IPS DF 6.9 (cell line): Measurements from ENCODE around the gene ATP6V1G1.

Source experiments
- DNase-seq: peaks from one replicate; pipeline ENCODE4 v3.0.0-alpha.2; 2013; ENCODE audit warnings: low read depth, low spot score
- H3K27ac ChIP-seq: one replicate; pipeline ENCODE4 v1.5.1; 2013; ENCODE audit warnings: low read length, control low read depth
- H3K27me3 ChIP-seq: 2 replicates; pipeline ENCODE4 v1.6.1; 2013; ENCODE audit warnings: mild to moderate bottlenecking, low read length; ENCODE audit not compliant: control insufficient read depth, insufficient read depth
- H3K36me3 ChIP-seq: 2 replicates; pipeline ENCODE4 v1.6.1; 2013; ENCODE audit warnings: low read length; ENCODE audit not compliant: control insufficient read depth, insufficient read depth
- H3K4me1 ChIP-seq: 2 replicates; pipeline ENCODE4 v1.6.1; 2013; ENCODE audit warnings: low read length; ENCODE audit not compliant: control insufficient read depth, insufficient read depth
- H3K4me3 ChIP-seq: 2 replicates; pipeline ENCODE4 v1.5.1; 2013; ENCODE audit warnings: mild to moderate bottlenecking, low read length
- H3K9me3 ChIP-seq: 2 replicates; pipeline ENCODE4 v1.6.1; 2013; ENCODE audit warnings: low read length, inconsistent platforms; ENCODE audit not compliant: control insufficient read depth, insufficient read depth
- WGBS: extraction: QIAGEN DNeasy Blood & Tissue Kit; methylation state at CpG from one replicate; pipeline ENCODE4 v1.1.7; 2013; ENCODE audit warnings: mixed read lengths, missing lambda C conversion rate; ENCODE audit not compliant: insufficient read length, insufficient coverage; 5-methylcytosine and 5-hydroxymethylcytosine counted together

The ATP6V1G1 gene

DNA sequence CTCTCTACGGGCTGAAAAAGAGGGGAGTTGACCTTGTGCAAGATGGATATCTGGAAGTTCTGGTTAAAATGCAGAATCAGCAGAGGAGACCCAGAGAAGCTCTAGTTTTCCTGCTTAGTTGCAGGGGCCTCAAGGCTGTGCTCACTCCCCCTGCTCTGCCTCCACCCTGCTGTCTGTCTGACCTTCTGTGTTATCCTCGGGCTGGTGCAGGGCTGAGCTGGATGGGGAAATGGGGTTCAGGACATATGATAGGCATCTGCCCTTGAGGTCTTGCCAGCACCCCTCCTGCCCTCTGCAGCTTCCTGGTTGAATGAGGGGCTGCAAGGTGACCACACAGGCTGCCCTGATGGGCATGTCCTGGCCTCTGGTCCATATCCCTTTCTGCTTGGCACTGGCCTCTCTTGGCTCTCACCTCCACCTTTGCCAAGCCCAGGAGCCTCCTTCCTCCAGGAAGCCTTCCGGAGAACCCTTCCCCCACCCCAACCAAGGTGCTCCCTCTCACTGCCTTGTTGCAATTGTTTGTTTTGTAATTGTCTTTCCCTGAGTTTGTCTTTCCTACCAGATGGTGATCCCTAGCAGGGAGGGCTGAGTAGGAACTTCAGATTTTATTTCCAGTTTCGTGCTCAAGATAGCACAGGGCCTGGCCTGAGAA is 24.8 kb downstream of the ATP6V1G1 start:
- Histone ChIP-seq H3K4me3 (no peak overlapping the region), H3K27ac (no peak overlapping the region), H3K9me3 (no peaks in the 10 kb centered on the region), H3K36me3 (no peaks in the 10 kb centered on the region), H3K27me3 (peaks cover 2% of the 10 kb centered on the region; the same call in 1 of the 2 replicates), H3K4me1 (peaks cover 5% of the 10 kb centered on the region; the same call in 1 of the 2 replicates)
- WGBS: no CpG with 5 or more reads among the region's 4 CpGs
- no peak for DNase-seq

DNA sequence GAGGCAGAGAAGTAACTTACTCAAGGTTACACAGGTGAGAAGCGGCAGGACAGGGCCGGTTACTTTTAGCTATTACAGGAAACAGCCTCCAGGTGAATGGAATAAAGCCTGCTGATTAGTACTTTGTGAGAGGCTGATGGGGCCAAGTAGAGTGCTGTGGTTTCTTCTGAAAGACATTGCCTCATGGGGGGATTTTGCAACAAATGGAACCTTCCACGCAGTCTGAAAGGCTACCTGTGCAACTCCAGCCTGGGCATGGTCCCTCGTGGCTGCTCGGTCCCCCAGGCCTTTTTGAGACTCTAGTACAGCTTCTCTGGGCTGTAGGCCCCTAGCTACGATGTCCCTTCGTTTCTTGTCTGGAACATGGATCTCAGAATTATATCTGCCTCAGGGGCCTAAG is 25.5 kb downstream of the ATP6V1G1 start:
- DNase-seq: no peak
- Histone ChIP-seq H3K4me1 (peaks cover 5% of the 10 kb centered on the region; the same call in 1 of the 2 replicates), H3K27me3 (peaks cover 2% of the 10 kb centered on the region; the same call in 1 of the 2 replicates), H3K9me3 (no peaks in the 10 kb centered on the region), H3K36me3 (no peaks in the 10 kb centered on the region), H3K4me3 (no peak overlapping the region), H3K27ac (no peak overlapping the region)
- no CpG with 5 or more reads among the region's 7 CpGs for WGBS

DNA sequence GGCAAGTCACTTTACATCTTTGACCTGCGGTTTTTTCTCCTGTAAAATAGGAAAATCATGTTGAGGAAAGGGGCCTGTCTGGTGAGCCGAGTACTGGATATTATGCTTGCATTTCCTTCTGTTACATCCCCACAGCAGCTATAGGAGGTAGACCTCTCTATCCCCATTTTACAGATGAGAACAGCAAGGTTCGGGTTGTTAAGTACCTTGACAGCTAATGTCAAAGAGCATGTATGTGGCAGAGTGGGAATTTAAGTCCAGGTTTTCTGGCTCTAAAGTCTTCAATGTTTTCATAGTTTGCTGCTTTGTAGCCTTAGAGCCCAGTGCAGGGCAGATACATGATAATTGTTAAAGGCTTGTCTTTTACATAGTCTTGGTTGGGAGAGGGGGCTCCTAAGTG is 26.4 kb downstream of the ATP6V1G1 start:
- H3K4me3 ChIP-seq: no peak overlapping the region
- WGBS: no CpG with 5 or more reads among the region's 3 CpGs
- DNase-seq: no peak
- H3K36me3 ChIP-seq: no peaks in the 10 kb centered on the region
- H3K27ac ChIP-seq: no peak overlapping the region
- no peaks in the 10 kb centered on the region for H3K9me3 ChIP-seq
- H3K27me3 ChIP-seq: peaks cover 2% of the 10 kb centered on the region; the same call in 1 of the 2 replicates
- peaks cover 5% of the 10 kb centered on the region; the same call in 1 of the 2 replicates for H3K4me1 ChIP-seq

DNA sequence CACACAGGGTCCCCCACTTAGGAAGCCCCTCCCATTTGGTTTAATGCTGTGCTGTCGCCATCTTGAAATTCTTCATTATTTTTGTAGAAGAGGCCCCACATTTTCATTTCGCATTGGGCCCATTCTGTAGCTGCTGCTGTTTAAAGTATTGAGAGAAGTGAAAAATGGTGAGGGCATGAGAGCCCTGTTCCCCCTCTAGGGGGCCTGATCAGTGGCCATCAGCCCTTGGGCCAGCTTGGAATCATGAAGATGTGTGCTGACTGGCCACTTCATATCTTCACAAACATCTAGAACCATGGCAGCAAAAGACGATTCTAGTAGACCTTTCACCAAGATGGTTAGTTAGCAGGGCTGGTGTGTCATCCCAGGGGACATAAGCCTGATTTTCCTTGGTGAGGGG is 26.8 kb downstream of the ATP6V1G1 start:
- Histone ChIP-seq H3K4me3 (no peak overlapping the region), H3K27me3 (peaks cover 2% of the 10 kb centered on the region; the same call in 1 of the 2 replicates), H3K4me1 (peaks cover 5% of the 10 kb centered on the region; the same call in 1 of the 2 replicates), H3K27ac (no peak overlapping the region), H3K36me3 (no peaks in the 10 kb centered on the region), H3K9me3 (no peaks in the 10 kb centered on the region)
- WGBS: no CpG with 5 or more reads among the region's 3 CpGs
- DNase-seq: no peak

DNA sequence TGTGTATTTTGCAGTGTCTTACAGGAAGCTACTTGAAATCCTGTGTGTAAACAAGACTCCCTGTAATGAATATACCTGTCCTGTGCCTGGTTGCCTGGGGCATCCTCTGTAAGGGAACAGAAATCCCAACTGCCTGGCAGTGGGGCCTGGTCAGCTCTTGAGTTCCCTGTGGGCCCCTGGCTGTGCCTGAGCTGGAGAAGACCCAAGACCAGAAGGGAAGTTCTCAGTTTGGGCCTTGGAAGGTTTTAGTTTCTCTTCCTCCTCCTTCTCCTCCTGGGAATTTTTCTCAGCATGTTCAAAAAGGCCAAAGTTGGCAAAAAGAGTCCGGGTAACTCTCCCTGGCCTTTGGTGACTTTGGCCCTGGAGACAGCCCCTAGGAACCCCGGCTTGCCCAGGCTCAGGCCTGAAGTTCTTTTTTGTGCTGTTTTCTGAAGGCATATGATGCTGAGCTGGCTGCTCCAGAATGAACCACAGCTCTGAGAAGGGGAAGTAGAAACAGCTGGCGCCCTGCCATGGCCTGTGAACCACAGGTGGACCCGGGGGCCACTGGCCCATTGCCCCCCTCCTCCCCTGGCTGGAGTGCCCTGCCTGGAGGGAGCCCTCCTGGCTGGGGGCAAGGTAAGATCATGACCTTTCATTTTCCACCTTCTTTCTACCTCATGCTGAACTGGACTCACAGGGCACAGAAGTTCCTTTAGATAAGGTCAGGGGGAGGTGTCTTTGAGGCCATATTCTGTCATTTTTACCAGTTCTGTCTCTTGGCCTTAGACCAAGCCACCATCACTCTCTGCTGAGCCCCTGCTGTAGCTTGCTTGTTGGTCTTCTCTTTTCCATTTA is 29.3 kb downstream of the ATP6V1G1 start:
- Histone ChIP-seq H3K27me3 (no peaks in the 10 kb centered on the region), H3K4me1 (0 out of 2 replicates have a peak, but pooled peaks cover 3% of the 10 kb centered on the region), H3K27ac (no peak overlapping the region), H3K4me3 (no peak overlapping the region), H3K9me3 (no peaks in the 10 kb centered on the region), H3K36me3 (no peaks in the 10 kb centered on the region)
- no CpG with 5 or more reads among the region's 4 CpGs for WGBS
- DNase-seq: no peak

DNA sequence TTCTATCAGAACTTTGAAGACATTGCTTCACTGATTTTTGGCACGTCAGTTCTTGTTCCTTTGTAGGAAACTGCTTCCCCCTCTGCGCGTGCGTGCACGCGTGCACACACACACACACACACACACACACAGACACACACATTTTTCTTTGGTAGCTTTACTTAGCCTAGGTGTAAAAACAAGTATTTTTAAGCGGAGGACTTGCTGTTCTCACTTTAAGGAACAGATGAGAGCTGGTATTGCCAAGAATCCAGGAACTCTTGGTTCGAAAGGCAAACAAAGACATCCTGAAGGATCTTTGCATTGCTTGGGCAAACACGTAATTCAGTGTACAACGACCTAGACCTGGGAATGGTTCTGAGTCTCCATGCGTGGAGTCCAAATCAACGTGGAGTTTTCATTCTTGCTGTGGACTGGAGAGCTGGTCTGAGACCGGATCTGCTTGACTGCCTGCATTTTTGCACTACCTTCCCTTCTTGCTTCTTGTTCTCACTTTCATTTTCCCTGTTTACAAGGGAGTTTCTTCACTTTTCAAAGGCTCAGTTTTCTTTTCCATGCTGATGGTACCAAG is 31.7 kb downstream of the ATP6V1G1 start:
- no peak for DNase-seq
- H3K9me3 ChIP-seq: no peaks in the 10 kb centered on the region
- H3K4me1 ChIP-seq: no peaks in the 10 kb centered on the region
- no peaks in the 10 kb centered on the region for H3K36me3 ChIP-seq
- no peak overlapping the region for H3K27ac ChIP-seq
- H3K4me3 ChIP-seq: no peak overlapping the region
- H3K27me3 ChIP-seq: no peaks in the 10 kb centered on the region
- no CpG with 5 or more reads among the region's 13 CpGs for WGBS

DNA sequence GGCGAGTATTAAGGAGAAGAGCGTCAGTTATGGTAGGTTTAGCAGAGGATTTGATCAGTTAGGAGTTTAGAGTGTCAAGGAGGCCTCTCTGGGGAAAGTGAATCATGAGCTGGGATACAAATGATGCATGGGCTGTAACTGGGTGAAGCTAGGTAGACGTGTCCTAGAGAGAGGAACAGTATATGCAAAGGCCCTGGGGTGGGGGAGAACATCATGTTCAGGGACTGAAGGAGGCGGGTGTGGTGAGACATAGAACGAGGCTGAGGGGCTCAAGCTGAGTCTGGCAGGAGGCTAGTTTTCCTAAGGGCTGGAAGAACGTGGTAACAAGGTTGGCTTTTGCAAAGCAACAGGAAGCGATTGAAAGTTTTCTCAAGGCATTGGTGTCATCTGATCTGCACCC is 34.0 kb downstream of the ATP6V1G1 start:
- no peaks in the 10 kb centered on the region for H3K27me3 ChIP-seq
- no CpG with 5 or more reads among the region's 7 CpGs for WGBS
- H3K36me3 ChIP-seq: no peaks in the 10 kb centered on the region
- no peak overlapping the region for H3K4me3 ChIP-seq
- DNase-seq: no peak
- no peaks in the 10 kb centered on the region for H3K4me1 ChIP-seq
- H3K9me3 ChIP-seq: no peaks in the 10 kb centered on the region
- H3K27ac ChIP-seq: no peak overlapping the region

DNA sequence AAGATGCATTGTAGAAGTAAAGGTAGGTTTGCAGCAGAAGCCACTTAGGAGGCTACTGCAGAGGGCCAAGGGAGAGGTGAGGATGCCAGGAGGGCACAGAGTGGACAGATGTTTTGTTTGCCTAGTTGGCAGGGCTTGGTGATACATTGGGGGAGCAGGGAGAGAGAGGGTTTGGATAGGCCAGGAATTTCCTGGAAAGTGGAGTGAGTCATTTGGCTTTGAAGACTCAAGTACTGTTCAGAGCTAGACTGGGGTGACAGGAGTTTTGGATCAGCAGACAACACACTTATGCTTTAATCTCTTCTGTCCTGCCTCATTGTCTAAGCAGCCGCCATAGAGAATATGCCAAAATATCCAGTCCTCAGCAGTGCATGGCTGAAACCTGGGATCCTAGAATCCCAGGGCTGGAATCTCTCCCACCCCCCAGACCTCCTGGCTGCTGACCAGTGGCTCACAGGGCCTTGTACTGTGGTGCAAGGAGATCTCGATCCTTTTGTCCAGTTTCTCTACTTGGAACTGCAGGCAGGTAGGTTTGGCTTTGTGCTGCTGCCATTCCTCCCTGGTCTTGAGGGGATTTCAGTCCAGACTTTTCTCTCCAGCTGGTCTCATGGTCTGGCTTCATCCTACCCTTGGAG is 34.5 kb downstream of the ATP6V1G1 start:
- H3K4me3 ChIP-seq: no peak overlapping the region
- no peaks in the 10 kb centered on the region for H3K9me3 ChIP-seq
- WGBS: no CpG with 5 or more reads among the region's 2 CpGs
- no peak overlapping the region for H3K27ac ChIP-seq
- no peaks in the 10 kb centered on the region for H3K4me1 ChIP-seq
- no peaks in the 10 kb centered on the region for H3K27me3 ChIP-seq
- no peaks in the 10 kb centered on the region for H3K36me3 ChIP-seq
- no peak for DNase-seq

DNA sequence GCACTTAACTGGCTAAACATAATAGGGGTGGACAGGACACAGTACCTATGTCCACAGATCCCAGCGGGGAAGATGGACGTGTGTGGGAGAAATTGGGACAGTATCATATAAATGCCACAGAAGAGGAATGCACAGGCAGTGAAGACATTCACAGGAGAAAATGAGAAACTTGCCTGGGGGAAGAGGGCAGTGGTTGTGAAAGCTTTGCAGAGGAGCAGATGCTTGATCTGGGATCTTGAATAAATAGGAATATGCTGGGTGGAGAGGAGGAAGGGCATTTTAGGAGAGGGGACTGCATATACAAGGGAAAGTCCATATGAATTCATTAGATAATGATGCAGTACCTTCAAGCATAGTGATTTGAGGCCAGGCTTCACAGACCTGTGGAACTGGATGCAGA is 37.1 kb downstream of the ATP6V1G1 start:
- Histone ChIP-seq H3K4me1 (no peaks in the 10 kb centered on the region), H3K4me3 (no peak overlapping the region), H3K27ac (no peak overlapping the region), H3K36me3 (no peaks in the 10 kb centered on the region), H3K9me3 (no peaks in the 10 kb centered on the region), H3K27me3 (no peaks in the 10 kb centered on the region)
- no peak for DNase-seq
- no CpG with 5 or more reads among the region's 2 CpGs for WGBS

DNA sequence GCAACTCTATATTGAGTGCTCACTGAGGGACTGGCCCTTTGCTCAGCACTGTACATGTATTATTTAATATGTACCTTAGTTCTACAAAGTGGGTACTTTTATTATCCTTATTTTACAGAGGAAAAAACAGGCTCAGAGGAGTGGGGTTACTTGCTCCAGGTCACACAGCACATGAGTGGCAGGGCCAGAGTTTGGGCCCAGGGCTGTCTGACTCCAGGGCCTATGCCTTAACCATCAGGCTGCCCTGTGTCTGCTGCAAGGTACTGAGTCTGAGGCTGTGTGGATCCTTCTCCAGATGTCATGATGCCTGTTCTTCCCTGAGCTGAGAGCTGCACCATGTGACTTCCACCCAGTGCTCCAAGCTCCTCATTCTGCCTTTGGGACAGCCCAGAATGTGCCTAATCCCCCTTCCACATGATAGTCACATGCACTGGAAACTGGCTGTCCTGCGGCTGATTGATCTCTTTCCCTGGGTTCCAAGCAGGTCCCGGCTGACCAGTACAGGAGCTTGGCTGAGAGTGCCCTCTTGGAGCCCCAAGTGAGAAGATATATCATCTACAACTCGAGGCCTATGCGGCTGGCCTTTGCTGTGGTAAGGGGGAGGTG is 38.9 kb downstream of the ATP6V1G1 start:
- H3K27ac ChIP-seq: no peak overlapping the region
- no CpG with 5 or more reads among the region's 4 CpGs for WGBS
- no peaks in the 10 kb centered on the region for H3K9me3 ChIP-seq
- DNase-seq: no peak
- H3K4me1 ChIP-seq: no peaks in the 10 kb centered on the region
- H3K36me3 ChIP-seq: no peaks in the 10 kb centered on the region
- no peak overlapping the region for H3K4me3 ChIP-seq
- H3K27me3 ChIP-seq: no peaks in the 10 kb centered on the region
